ENCODE data around the gene CFTR. TPM values are rescaled to one million over a fixed set of nuclear protein-coding genes. Genes with fewer than 3 reads are reported as not detected.
"Not testable (repeated sequence)": the region's sequence is repeated elsewhere in the genome, so short reads cannot be mapped to it uniquely, and the experiment has no call there.

The CFTR gene
- total RNA-seq (not detected), total RNA-seq (0 to 0.15 reads per million in 2 donors)

DNA sequence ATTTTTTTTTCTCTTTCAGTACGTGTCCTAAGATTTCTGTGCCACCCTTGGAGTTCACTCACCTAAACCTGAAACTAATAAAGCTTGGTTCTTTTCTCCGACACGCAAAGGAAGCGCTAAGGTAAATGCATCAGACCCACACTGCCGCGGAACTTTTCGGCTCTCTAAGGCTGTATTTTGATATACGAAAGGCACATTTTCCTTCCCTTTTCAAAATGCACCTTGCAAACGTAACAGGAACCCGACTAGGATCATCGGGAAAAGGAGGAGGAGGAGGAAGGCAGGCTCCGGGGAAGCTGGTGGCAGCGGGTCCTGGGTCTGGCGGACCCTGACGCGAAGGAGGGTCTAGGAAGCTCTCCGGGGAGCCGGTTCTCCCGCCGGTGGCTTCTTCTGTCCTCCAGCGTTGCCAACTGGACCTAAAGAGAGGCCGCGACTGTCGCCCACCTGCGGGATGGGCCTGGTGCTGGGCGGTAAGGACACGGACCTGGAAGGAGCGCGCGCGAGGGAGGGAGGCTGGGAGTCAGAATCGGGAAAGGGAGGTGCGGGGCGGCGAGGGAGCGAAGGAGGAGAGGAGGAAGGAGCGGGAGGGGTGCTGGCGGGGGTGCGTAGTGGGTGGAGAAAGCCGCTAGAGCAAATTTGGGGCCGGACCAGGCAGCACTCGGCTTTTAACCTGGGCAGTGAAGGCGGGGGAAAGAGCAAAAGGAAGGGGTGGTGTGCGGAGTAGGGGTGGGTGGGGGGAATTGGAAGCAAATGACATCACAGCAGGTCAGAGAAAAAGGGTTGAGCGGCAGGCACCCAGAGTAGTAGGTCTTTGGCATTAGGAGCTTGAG, at the start of gene CFTR:
TSS of gene CFTR (plus strand) at position 801 of the 830 bp plus-strand sequence. CDS start 70 bp downstream, outside the sequence.
- no peak within 1 kb of the TSS for H3K4me3 Mint-ChIP-seq
- no peaks in the 10 kb centered on the region for H3K36me3 Mint-ChIP-seq (ENCODE audit: low read depth)
- H3K9me3 ChIP-seq (ENCODE audit: control insufficient read depth, low read length, poor library complexity, severe bottlenecking) = no peaks in the 10 kb centered on the region
- H3K27ac Mint-ChIP-seq = no peak within 1 kb of the TSS
- DNase-seq = no peak
- ATAC-seq = no peak
- H3K4me1 Mint-ChIP-seq = no peaks in the 10 kb centered on the region
- peaks cover 29% of the 10 kb centered on the region for H3K27me3 Mint-ChIP-seq

DNA sequence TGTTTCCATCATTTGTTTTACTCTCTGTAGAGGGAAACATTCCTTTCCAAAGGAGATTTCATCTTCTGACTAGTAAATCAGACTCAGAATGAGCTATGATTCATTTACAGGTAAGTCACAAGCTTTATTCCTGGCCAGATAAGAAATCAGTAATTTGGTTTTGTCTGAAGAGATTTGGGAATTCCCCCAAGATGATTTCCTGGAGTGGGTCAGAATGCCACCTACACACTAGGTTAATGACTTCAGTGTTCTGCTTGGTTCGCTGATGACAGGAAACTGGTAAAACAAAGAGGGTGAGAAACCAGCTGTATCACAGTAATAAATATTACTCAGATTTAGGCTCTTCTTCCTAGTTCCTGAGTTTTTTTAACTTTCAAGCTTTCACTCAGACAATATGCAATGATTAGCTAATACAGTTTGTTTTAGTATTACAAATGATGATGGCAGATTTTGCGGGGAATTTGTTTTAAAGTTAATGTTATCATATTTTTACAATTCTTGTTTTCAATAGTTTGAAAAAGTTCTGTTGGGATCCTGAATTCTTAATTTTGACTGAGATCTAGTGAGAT, 44.3 kb upstream of the CFTR start:
- Mint-ChIP-seq H3K27me3 (no peaks in the 10 kb centered on the region), H3K4me1 (no peaks in the 10 kb centered on the region), H3K4me3 (no peak overlapping the region), H3K36me3 (ENCODE audit: low read depth) (no peaks in the 10 kb centered on the region), H3K27ac (no peak overlapping the region)
- ATAC-seq (no peak), DNase-seq (no peak)
- no peaks in the 10 kb centered on the region for H3K9me3 ChIP-seq (ENCODE audit: control insufficient read depth, low read length, poor library complexity, severe bottlenecking)

DNA sequence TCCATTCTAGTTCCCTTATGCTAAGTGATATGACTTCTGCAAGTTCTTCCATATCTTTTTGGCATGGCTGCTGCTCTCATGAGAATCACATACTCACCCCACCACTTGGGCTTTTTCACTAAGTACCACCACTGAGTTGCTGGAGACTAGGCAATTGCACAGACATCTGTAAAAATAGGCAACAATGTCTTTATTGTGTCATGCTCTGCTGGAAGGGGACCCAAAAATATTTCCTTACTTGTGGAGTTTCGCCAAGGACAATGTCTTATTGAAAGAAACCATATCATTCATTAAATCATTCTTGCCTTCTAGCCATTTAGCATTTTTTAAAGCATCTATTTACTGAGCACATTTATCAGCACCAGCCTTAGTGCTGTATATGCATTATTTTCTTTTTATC, 35.2 kb upstream of the CFTR start:
- Mint-ChIP-seq H3K27ac (no peak overlapping the region), H3K36me3 (ENCODE audit: low read depth) (no peaks in the 10 kb centered on the region), H3K4me1 (no peaks in the 10 kb centered on the region), H3K27me3 (no peaks in the 10 kb centered on the region), H3K4me3 (no peak overlapping the region)
- ATAC-seq (no peak), DNase-seq (no peak)
- no peaks in the 10 kb centered on the region for H3K9me3 ChIP-seq (ENCODE audit: control insufficient read depth, low read length, poor library complexity, severe bottlenecking)

DNA sequence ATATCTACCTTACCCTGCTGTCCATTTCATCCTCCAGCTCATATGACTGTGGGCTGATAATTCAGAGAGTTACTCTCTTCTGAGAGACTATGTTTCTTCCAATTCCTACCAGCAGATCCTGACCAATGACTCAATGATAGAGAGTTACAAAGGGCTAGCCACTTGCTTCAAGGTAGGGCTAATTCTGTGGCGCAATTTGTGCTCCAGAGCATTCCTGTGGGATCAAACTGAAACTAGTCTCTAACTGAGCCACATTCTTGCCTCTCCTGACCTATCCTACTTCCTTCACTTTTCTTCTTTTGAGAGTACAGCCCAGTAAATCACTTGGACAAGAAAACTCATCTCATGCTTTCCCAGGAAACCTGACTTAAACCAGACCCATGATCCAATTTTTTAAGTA, 34.6 kb upstream of the CFTR start:
- no peak overlapping the region for H3K27ac Mint-ChIP-seq
- no peak overlapping the region for H3K4me3 Mint-ChIP-seq

DNA sequence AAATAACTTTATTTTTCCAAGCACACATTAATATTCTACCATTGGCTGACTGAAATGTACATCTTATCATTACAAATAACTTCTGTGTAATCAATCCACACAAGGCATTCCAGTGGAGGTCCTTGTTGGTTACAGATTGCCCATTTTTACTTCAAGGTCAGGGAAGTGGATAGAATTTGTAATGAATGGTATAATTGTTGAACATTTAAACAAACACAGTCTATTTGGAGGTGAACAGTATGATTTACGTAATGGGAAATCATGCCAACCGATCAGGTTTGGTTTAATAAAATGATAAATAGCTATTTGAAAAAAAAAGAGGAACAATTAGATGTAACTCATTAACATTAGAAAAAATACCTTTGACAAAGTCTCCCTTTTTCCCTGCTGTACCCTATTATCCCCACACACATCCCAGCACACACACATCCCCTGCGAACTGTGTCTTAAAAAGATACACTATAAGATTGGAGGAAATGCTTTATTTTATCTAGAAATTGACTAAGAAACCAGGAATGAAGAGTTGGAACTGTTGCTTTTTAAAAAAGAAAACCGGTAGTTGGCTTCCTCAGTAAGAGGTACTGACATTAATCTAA, 33.5 kb upstream of the CFTR start:
- H3K4me1 Mint-ChIP-seq = no peaks in the 10 kb centered on the region
- no peak overlapping the region for H3K27ac Mint-ChIP-seq
- H3K27me3 Mint-ChIP-seq = no peaks in the 10 kb centered on the region
- DNase-seq = no peak
- H3K36me3 Mint-ChIP-seq (ENCODE audit: low read depth) = no peaks in the 10 kb centered on the region
- ATAC-seq = no peak
- no peaks in the 10 kb centered on the region for H3K9me3 ChIP-seq (ENCODE audit: control insufficient read depth, low read length, poor library complexity, severe bottlenecking)
- no peak overlapping the region for H3K4me3 Mint-ChIP-seq

More for the DNA sequence above, 34.6 kb upstream of the CFTR start:
- no peaks in the 10 kb centered on the region for H3K27me3 Mint-ChIP-seq
- H3K4me1 Mint-ChIP-seq = no peaks in the 10 kb centered on the region
- ATAC-seq (no peak), DNase-seq (no peak)
- H3K36me3 Mint-ChIP-seq (ENCODE audit: low read depth) = no peaks in the 10 kb centered on the region
- H3K9me3 ChIP-seq (ENCODE audit: control insufficient read depth, low read length, poor library complexity, severe bottlenecking) = no peaks in the 10 kb centered on the region

DNA sequence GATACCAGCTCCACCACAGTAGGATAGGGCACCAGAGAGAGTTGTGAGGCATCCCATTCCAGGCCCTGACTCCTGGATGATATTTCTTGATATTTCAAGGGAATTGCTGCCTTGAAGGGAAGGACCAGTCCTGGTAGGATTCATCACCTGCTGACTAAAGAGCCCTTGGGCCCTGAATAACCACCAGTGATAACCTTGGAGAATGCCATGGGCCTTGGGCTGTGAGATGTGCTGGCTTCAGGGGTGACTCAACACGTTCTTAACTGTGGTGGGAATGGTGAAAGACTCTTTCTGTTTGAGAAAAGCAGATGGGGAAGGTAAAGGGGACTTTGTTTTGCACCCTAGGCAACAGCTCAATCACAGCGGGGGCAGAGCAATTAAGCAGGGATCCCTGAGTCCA, 31.2 kb upstream of the CFTR start:
- DNase-seq (no peak), ATAC-seq (no peak)
- H3K36me3 Mint-ChIP-seq (ENCODE audit: low read depth) = no peaks in the 10 kb centered on the region
- H3K4me3 Mint-ChIP-seq = no peak overlapping the region
- H3K9me3 ChIP-seq (ENCODE audit: control insufficient read depth, low read length, poor library complexity, severe bottlenecking) = no peaks in the 10 kb centered on the region
- H3K27me3 Mint-ChIP-seq = no peaks in the 10 kb centered on the region
- no peak overlapping the region for H3K27ac Mint-ChIP-seq
- no peaks in the 10 kb centered on the region for H3K4me1 Mint-ChIP-seq

DNA sequence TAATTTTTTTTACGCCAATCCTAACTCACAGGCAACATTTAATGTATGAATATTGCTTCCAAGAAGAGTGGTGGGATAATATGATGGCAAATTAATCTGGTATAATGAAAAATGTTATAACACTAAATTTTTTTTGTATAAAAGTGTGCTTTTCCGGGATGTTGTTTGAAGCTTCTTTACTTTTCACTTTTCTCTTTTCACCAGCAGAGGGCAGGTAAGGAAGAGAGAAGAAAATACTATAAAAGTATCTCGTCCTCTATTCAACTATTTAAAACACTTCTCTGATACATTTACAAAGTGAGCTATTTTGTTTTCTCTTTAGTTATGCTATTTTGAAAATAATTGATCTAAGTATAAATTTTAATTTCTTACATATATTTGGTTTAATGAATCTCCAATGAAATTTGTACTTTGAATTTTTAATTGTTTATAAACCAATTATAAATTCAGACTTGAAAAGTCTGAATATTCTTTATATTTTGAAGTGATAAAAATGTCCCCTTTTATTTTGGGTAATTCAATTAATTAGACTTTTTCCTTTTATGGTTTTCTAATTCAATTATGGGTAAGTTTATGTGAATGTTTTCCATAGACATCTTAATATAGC, 20.7 kb upstream of the CFTR start:
- Mint-ChIP-seq H3K4me1 (peaks cover 2% of the 10 kb centered on the region), H3K27me3 (no peaks in the 10 kb centered on the region), H3K36me3 (ENCODE audit: low read depth) (no peaks in the 10 kb centered on the region), H3K4me3 (no peak overlapping the region), H3K27ac (no peak overlapping the region)
- no peaks in the 10 kb centered on the region for H3K9me3 ChIP-seq (ENCODE audit: control insufficient read depth, low read length, poor library complexity, severe bottlenecking)
- ATAC-seq (no peak), DNase-seq (no peak)

DNA sequence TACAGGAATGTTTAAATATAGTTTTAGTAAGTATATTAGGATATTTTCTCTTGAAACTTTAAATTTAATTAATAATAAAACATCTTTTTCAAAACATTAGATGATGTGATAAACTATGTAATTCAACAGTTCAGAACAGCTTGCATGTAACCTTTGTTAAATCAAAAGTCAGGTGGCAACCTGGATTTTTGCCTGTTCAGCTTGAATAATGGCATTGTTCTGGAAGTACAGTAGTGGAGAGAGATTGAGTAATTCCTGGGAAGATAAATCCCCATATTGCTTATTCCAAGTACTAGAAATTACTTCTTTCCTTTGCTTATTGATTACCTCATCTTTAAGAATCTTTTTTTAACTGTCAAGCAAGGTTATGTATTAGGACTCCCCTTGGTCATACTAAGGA, 20.1 kb upstream of the CFTR start:
- Mint-ChIP-seq H3K27ac (no peak overlapping the region), H3K27me3 (no peaks in the 10 kb centered on the region), H3K4me3 (no peak overlapping the region)

DNA sequence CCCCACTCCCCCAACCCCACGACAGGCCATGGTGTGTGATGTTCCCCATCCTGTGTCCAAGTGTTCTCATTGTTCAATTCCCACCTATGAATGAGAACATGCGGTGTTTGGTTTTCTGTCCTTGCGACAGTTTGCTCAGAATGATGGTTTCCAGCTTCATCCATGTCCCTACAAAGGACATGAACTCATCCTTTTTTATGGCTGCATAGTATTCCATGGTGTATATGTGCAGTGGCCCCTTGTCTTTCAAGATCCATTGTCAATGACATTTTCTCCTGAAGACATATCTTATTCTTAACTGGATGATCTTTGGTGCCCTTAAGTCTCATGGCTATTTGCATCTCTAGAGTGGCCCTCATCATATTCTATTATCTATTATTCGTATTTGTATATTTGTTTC, 19.0 kb upstream of the CFTR start:
- DNase-seq; H3K36me3 Mint-ChIP-seq (ENCODE audit: low read depth); H3K27me3 Mint-ChIP-seq; H3K4me1 Mint-ChIP-seq; H3K9me3 ChIP-seq (ENCODE audit: control insufficient read depth, low read length, poor library complexity, severe bottlenecking); H3K4me3 Mint-ChIP-seq; ATAC-seq; H3K27ac Mint-ChIP-seq: not testable (repeated sequence)

More for the DNA sequence above, 20.1 kb upstream of the CFTR start:
- peaks cover 2% of the 10 kb centered on the region for H3K4me1 Mint-ChIP-seq
- no peaks in the 10 kb centered on the region for H3K9me3 ChIP-seq (ENCODE audit: control insufficient read depth, low read length, poor library complexity, severe bottlenecking)
- ATAC-seq (no peak), DNase-seq (no peak)
- H3K36me3 Mint-ChIP-seq (ENCODE audit: low read depth) = no peaks in the 10 kb centered on the region

DNA sequence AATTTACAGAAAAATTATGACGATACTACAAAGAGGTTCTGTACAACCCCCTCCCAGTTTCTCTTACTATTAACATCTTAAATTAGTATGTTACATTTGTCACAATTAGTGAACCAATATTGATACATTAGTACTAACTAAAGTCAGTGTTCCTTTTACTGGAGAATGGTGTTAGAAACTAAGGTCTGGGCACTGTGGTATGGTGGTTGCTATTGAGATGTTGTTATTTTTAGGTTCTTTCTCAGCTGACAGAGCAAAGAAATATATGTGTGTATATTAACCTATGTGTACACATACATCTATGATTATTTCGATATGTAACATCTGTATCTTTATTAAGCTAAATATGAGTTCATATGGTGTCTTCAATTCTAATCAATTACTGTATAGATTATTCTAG, 11.7 kb upstream of the CFTR start:
- Mint-ChIP-seq H3K4me1 (no peaks in the 10 kb centered on the region), H3K4me3 (no peak overlapping the region), H3K36me3 (ENCODE audit: low read depth) (no peaks in the 10 kb centered on the region), H3K27ac (no peak overlapping the region), H3K27me3 (no peaks in the 10 kb centered on the region)
- no peak for ATAC-seq
- no peaks in the 10 kb centered on the region for H3K9me3 ChIP-seq (ENCODE audit: control insufficient read depth, low read length, poor library complexity, severe bottlenecking)
- DNase-seq = no peak

DNA sequence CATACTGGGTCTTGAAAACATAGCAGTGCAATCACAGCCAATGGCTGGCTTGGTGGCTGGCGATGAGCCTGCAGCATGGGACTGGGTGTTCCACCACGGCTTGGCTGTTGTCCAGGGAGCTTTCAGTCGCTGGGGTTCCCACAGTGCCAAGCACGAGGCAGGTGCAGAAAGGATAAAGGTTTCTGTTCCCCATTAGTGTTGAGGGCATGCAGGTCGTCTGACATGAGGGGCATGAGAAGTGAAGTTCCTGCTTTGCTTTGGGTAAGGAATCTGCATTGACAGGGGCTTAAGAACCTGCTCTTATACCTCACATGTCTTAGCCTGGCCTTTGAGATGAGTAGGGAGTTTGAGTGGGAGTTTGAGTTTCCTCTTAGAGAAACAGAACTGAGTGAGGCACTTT, 9.0 kb upstream of the CFTR start:
- H3K4me1 Mint-ChIP-seq = no peaks in the 10 kb centered on the region
- H3K9me3 ChIP-seq (ENCODE audit: control insufficient read depth, low read length, poor library complexity, severe bottlenecking) = no peaks in the 10 kb centered on the region
- H3K4me3 Mint-ChIP-seq = no peak overlapping the region
- no peak for ATAC-seq
- no peak overlapping the region for H3K27ac Mint-ChIP-seq
- H3K36me3 Mint-ChIP-seq (ENCODE audit: low read depth) = no peaks in the 10 kb centered on the region
- DNase-seq = no peak
- peaks cover 5% of the 10 kb centered on the region for H3K27me3 Mint-ChIP-seq

DNA sequence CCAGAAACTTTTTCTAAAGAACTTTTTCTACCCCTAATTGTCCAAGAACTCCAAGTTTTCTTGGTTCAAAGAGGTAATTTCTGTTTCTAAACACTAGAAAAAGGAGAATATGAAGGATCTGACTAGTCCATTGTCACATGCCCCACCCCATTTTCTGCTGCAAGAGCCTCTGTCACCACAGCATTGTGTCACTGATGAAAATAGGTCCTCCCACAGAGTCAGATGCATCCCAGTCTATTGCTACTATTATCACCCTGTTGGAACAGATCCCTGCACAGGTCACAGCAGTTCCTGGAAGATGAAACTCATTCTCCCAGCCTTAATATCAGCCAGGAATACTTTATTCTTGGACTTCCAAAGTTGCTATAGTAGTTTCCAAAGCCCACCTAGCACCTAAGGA, 7.5 kb upstream of the CFTR start:
- Mint-ChIP-seq H3K4me3 (no peak overlapping the region), H3K27me3 (peaks cover 13% of the 10 kb centered on the region), H3K4me1 (no peaks in the 10 kb centered on the region), H3K36me3 (ENCODE audit: low read depth) (no peaks in the 10 kb centered on the region), H3K27ac (no peak overlapping the region)
- H3K9me3 ChIP-seq (ENCODE audit: control insufficient read depth, low read length, poor library complexity, severe bottlenecking) = no peaks in the 10 kb centered on the region
- no peak for DNase-seq
- ATAC-seq = no peak

DNA sequence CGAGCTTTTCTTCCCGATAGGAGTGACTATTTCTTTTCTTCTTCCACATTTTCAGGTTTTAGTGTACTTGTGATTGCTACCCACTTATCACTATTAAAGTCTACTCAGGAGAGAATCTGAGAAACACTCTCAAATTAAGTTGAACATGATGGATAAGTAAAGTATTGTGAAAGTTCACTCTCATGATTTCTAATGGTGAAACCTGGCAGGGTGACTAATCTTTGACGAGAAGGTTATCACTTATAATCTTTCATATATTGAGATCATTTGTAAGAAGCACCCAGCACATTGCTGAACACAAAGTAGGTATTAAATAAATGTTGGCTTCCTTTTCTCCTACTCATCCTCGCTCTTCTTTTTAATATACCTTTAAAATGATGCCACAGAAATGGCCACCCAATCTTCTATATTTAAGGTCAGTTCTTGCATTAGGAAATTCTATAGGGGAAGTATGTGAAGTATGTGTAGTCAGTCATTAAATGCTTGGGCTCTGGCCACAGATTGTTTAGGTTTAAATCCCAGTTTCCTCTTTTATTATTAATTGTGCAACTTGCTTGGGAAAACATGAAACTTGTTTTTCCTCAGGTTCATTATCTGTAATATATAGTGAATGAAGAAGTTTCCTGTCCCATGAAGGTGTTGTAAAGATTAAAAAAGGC, 3.1 kb upstream of the CFTR start:
- Mint-ChIP-seq H3K27ac (no peak overlapping the region), H3K36me3 (ENCODE audit: low read depth) (no peaks in the 10 kb centered on the region), H3K4me3 (no peak overlapping the region), H3K4me1 (no peaks in the 10 kb centered on the region), H3K27me3 (peaks cover 26% of the 10 kb centered on the region)
- DNase-seq = no peak
- no peaks in the 10 kb centered on the region for H3K9me3 ChIP-seq (ENCODE audit: control insufficient read depth, low read length, poor library complexity, severe bottlenecking)
- ATAC-seq = no peak

Measured in T-helper 17 cell (primary cell).